Body of pancreas (tissue), 4 donors: ENCODE data around the gene GRID2IP.
A peak's percentile ranks its signal among the peaks of the same experiment; 100 is the strongest.

Experiments
- POLR2A ChIP-seq, 3 donors: fragments of 450-650 bp; IDR thresholded peaks; one replicate each; pipeline ENCODE4 v1.6.1; 2016; ENCODE audit warnings: antibody characterized with exemption in 3 of 3, mild to moderate bottlenecking in 2 of 3
- TF ChIP-seq, protein P1 (sequence below), 7 experiments: fragments of 450-650 bp in 4 of 7; fragments of 200-600 bp in 3 of 7; sonication (generic) in 3 of 7; IDR thresholded peaks; one replicate each; pipeline ENCODE4 v1.5.1; 2016 to 2019; ENCODE audit warnings: antibody characterized with exemption in 7 of 7

DNA sequence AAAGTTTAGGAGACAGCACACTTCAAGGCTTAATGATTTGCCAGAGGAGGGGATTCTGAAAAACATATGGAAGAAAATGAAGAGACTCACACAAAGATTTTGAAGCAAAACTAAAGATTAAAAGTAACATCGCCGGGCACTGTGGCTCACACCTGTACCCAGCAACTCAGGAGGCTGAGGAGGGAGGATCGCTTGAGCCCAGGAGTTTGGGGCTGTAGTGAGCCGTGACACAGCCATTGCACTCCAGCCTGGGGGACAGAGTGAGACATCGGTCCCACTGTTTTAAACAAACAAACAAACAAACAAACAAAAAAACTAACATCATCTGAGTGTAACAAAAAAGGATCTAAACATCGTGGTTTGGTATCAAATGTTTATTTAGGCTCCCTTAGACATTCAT lies 69.8 kb downstream of the GRID2IP start:
- TF ChIP-seq, protein P1, sequence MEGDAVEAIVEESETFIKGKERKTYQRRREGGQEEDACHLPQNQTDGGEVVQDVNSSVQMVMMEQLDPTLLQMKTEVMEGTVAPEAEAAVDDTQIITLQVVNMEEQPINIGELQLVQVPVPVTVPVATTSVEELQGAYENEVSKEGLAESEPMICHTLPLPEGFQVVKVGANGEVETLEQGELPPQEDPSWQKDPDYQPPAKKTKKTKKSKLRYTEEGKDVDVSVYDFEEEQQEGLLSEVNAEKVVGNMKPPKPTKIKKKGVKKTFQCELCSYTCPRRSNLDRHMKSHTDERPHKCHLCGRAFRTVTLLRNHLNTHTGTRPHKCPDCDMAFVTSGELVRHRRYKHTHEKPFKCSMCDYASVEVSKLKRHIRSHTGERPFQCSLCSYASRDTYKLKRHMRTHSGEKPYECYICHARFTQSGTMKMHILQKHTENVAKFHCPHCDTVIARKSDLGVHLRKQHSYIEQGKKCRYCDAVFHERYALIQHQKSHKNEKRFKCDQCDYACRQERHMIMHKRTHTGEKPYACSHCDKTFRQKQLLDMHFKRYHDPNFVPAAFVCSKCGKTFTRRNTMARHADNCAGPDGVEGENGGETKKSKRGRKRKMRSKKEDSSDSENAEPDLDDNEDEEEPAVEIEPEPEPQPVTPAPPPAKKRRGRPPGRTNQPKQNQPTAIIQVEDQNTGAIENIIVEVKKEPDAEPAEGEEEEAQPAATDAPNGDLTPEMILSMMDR (IDR thresholded peaks at IDR 0.05): no peak
- peak in 1 of 3 donors; percentile 5 for TF ChIP-seq POLR2A (IDR thresholded peaks at IDR 0.05)
